Endothelial cell of umbilical vein (primary cell): ENCODE results near the gene TRPC4AP. TPM values are rescaled to one million over a fixed set of nuclear protein-coding genes. Genes with fewer than 3 reads are reported as not detected.

Experiments used
- BruUV-seq: library from RNA; stranded (reverse); fragments of 400-500 nt; replicated peaks from 2 replicates; lab custom pipeline; 2021; lab: Mats Ljungman, UMichigan
- CTCF ChIA-PET: fragments of 300-600, 350-600 bp; sonication (Branson Sonifier 250); formaldehyde crosslinking; loops from one replicate; lab custom pipeline; 2021; ENCODE audit warnings: antibody characterized with exemption, inconsistent platforms; lab: Charles Lee
- POLR2A ChIA-PET: fragments of 300-600, 350-600 bp; sonication (Branson Sonifier 250); formaldehyde crosslinking; loops from one replicate; lab custom pipeline; 2021; ENCODE audit warnings: antibody characterized with exemption, inconsistent platforms; lab: Charles Lee
- DNase-seq: peaks from one replicate; pipeline ENCODE4 v3.0.0-alpha.2; 2011; ENCODE audit warnings: low read depth, low spot score
- FAIRE-seq: peaks from 2 replicates; lab custom pipeline; 2011; peaks lifted over from hg19 to GRCh38; lab: Jason Lieb, UNC
- H2AFZ ChIP-seq: 2 replicates; pipeline ENCODE4 v1.6.0; 2012; ENCODE audit warnings: low read depth, low read length, control low read depth, inconsistent platforms
- H3K27ac ChIP-seq: 2 replicates; pipeline ENCODE4 v1.5.1; 2011; ENCODE audit warnings: low read depth, mild to moderate bottlenecking, control low read depth, low read length, moderate library complexity; ENCODE audit not compliant: insufficient read depth
- H3K27me3 ChIP-seq, 2 experiments: 2 replicates each; pipeline versions ENCODE4 v1.6.0 to v1.6.1; 2011; ENCODE audit warnings: low read length in 2 of 2, mixed read lengths in 1 of 2; ENCODE audit not compliant: control insufficient read depth in 2 of 2, insufficient read depth in 2 of 2
- H3K36me3 ChIP-seq, 2 experiments: 2 replicates in 1 of 2; 3 replicates in 1 of 2; pipeline ENCODE4 v1.5.1; 2011; ENCODE audit warnings: low read length in 2 of 2, mild to moderate bottlenecking in 1 of 2, moderate library complexity in 1 of 2; ENCODE audit not compliant: control insufficient read depth in 2 of 2, insufficient read depth in 2 of 2; ENCODE audit errors: extremely low read depth in 1 of 2
- H3K4me1 ChIP-seq: 3 replicates; pipeline ENCODE4 v1.5.1; 2011; ENCODE audit warnings: mild to moderate bottlenecking, low read length; ENCODE audit not compliant: control insufficient read depth, insufficient read depth; ENCODE audit errors: extremely low read depth
- H3K4me2 ChIP-seq: 2 replicates; pipeline ENCODE4 v1.6.1; 2011; ENCODE audit warnings: low read length, control low read depth, mixed read lengths; ENCODE audit not compliant: insufficient read depth
- H3K4me3 ChIP-seq, 3 experiments: fragments of 200-600 bp in 1 of 3; sonication (generic), shearing (Covaris generic) in 1 of 3; replicated peaks in 1 of 3; 2 replicates each; pipeline ENCODE4 v1.5.1; 2011 to 2016; ENCODE audit warnings: control low read depth in 3 of 3, low read length in 3 of 3, mild to moderate bottlenecking in 2 of 3, inconsistent platforms in 1 of 3, low read depth in 1 of 3, moderate library complexity in 1 of 3; ENCODE audit not compliant: insufficient read depth in 1 of 3
- H3K79me2 ChIP-seq: 2 replicates; pipeline ENCODE4 v1.6.0; 2012; ENCODE audit warnings: low read length, inconsistent platforms; ENCODE audit not compliant: control insufficient read depth, insufficient read depth
- H3K9ac ChIP-seq: replicated peaks from 2 replicates; pipeline ENCODE3; 2011; ENCODE audit warnings: low read length, control low read depth; ENCODE audit not compliant: insufficient read depth; ENCODE audit errors: extremely low read depth
- H3K9me1 ChIP-seq: replicated peaks from 3 replicates; pipeline ENCODE4 v1.6.0; 2011; ENCODE audit warnings: mild to moderate bottlenecking, low read length; ENCODE audit not compliant: control insufficient read depth, insufficient read depth; ENCODE audit errors: extremely low read depth
- H3K9me3 ChIP-seq: replicated peaks from 2 replicates; pipeline ENCODE4 v1.5.1; 2012; ENCODE audit warnings: low read length, inconsistent platforms; ENCODE audit not compliant: control insufficient read depth, insufficient read depth
- H4K20me1 ChIP-seq: replicated peaks from 2 replicates; pipeline ENCODE3; 2011; ENCODE audit warnings: mild to moderate bottlenecking, low read length; ENCODE audit not compliant: control insufficient read depth, insufficient read depth; ENCODE audit errors: extremely low read depth
- CTCF ChIP-seq, 2 donors: IDR thresholded peaks; 1 replicate in 1 of 2; 2 replicates in 1 of 2; pipeline ENCODE4 v1.5.1; 2011; ENCODE audit warnings: low read length in 2 of 2, mild to moderate bottlenecking in 2 of 2, moderate library complexity in 2 of 2, control low read depth in 1 of 2, inconsistent platforms in 1 of 2, low read depth in 1 of 2; ENCODE audit not compliant: insufficient read depth in 1 of 2; ENCODE audit errors: extremely low read depth in 1 of 2
- EZH2 ChIP-seq: IDR thresholded peaks from 2 replicates; pipeline ENCODE4 v1.6.1; 2012; ENCODE audit warnings: borderline replicate concordance, low read depth, mild to moderate bottlenecking, moderate library complexity, low read length, inconsistent platforms; ENCODE audit not compliant: severe bottlenecking
- FOS ChIP-seq: IDR thresholded peaks from 2 replicates; pipeline ENCODE4 v1.6.1; 2011; ENCODE audit warnings: mild to moderate bottlenecking, low read length, moderate library complexity, borderline replicate concordance; ENCODE audit not compliant: insufficient read depth
- GATA2 ChIP-seq: IDR thresholded peaks from 2 replicates; pipeline ENCODE4 v1.7.0; 2011; ENCODE audit warnings: low read depth, mild to moderate bottlenecking, moderate library complexity, mixed read lengths, low read length; ENCODE audit not compliant: insufficient read length, insufficient read depth
- JUN ChIP-seq: IDR thresholded peaks from 2 replicates; pipeline ENCODE4 v1.6.1; 2011; ENCODE audit warnings: borderline replicate concordance, low read depth; ENCODE audit not compliant: insufficient read length, insufficient read depth
- MAX ChIP-seq: IDR thresholded peaks from 2 replicates; pipeline ENCODE4 v1.6.1; 2011; ENCODE audit not compliant: insufficient read depth, insufficient read length
- MYC ChIP-seq: IDR thresholded peaks from one replicate; pipeline ENCODE4 v1.6.1; 2011; ENCODE audit warnings: mild to moderate bottlenecking, low read depth, low read length
- POLR2A ChIP-seq: IDR thresholded peaks from 2 replicates; pipeline ENCODE4 v1.6.1; 2012; ENCODE audit warnings: low read depth, mild to moderate bottlenecking, control low read depth, low read length
- POLR2AphosphoS5 ChIP-seq: IDR thresholded peaks from 2 replicates; pipeline ENCODE4 v1.6.1; 2012; ENCODE audit warnings: low read depth, mild to moderate bottlenecking, control low read depth, low read length, moderate library complexity; ENCODE audit not compliant: insufficient read depth
- dilution Hi-C: fragments of 300-500 bp; cut with MboI; formaldehyde crosslinking; loops from one replicate; pipeline ENCODE4 v1.15.0; 2019; ENCODE audit warnings: low sequenced_read_pairs; ENCODE audit not compliant: extremely low pct_ligation_motif_present
- intact Hi-C: fragments of 100-400 bp; cut with micrococcal nuclease; formaldehyde crosslinking; loops from one replicate; pipeline ENCODE4 v1.10.0; 2022
- polyA plus RNA-seq, 4 experiments: library from polyadenylated mRNA; depleted of rRNA in 3 of 4; stranded (reverse) in 3 of 4; unstranded in 1 of 4; fragments of >200 nt; gene quantifications; 2 replicates each; pipeline versions ENCODE4 v1.2.1 to v1.2.3, GENCODE V29; 2011 to 2012; ENCODE audit warnings: missing spikeins in 1 of 4
- total RNA-seq: library from RNA; stranded (reverse); gene quantifications from 2 replicates; pipeline ENCODE4 v1.2.3, GENCODE V29; 2021

TRPC4AP gene
- total and polyA plus RNA-seq, 2 donors (not counting 3 experiments of a cell fraction or from before 2014, with no cell fraction given): 89.0 to 103 TPM

GRCh38 chr20:34995192-34995591, 97.4 kb downstream of the TRPC4AP start:
- CTCF ChIA-PET: no interaction called here
- Histone ChIP-seq H3K9me3 (no peaks in the 10 kb centered on the region), H3K79me2 (no peaks in the 10 kb centered on the region), H3K9me1 (no peaks in the 10 kb centered on the region), H3K27ac (no peak overlapping the region), H3K4me1 (no peaks in the 10 kb centered on the region), H2AFZ (no peak overlapping the region), H3K4me3 (no peak overlapping the region), H3K9ac (no peak overlapping the region), H4K20me1 (no peaks in the 10 kb centered on the region), H3K27me3 (no peaks in the 10 kb centered on the region), H3K36me3 (peaks cover 0 to 40% of the 10 kb centered on the region in 2 experiments), H3K4me2 (no peak overlapping the region)
- DNase-seq: no peak
- BruUV-seq: no TSS peak
- dilution Hi-C loops: no loop called here
- TF ChIP-seq EZH2 (no peak), JUN (no peak), FOS (no peak), GATA2 (no peak), MAX (no peak), POLR2A (no peak), POLR2AphosphoS5 (no peak)
- POLR2A ChIA-PET: no interaction called here
- FAIRE-seq: no peak
- intact Hi-C loops: no loop called here

- H3K79me2 ChIP-seq: no peaks in the 10 kb centered on the region
- no peaks in the 10 kb centered on the region for H3K9me3 ChIP-seq
- dilution Hi-C loops: no loop called here
- intact Hi-C loops: no loop called here
- H3K4me2 ChIP-seq: no peak overlapping the region
- H3K4me1 ChIP-seq: no peaks in the 10 kb centered on the region
- H3K27me3 ChIP-seq: no peaks in the 10 kb centered on the region
- CTCF ChIA-PET: interaction anchor here (1.5 kb wide), 1 partner anchor 121 kb away, joined by 8 read pairs; no protein-coding TSS in a partner anchor
- DNase-seq (no peak), FAIRE-seq (no peak)
- H3K36me3 ChIP-seq: peaks cover 0 to 35% of the 10 kb centered on the region in 2 experiments
- no peak overlapping the region for H3K27ac ChIP-seq
- no TSS peak for BruUV-seq
- H2AFZ ChIP-seq: no peak overlapping the region
- no peaks in the 10 kb centered on the region for H3K9me1 ChIP-seq
- TF ChIP-seq POLR2A (no peak), FOS (no peak), MYC (no peak), CTCF (IDR thresholded peaks at IDR 0.05; ENCODE audit: extremely low read depth in 1 of 2, insufficient read depth in 1 of 2, low read depth in 1 of 2, low read length in 2 of 2) (no peak), GATA2 (no peak), POLR2AphosphoS5 (no peak)
- no peak overlapping the region for H3K9ac ChIP-seq
- H4K20me1 ChIP-seq: no peaks in the 10 kb centered on the region
- no peak overlapping the region for H3K4me3 ChIP-seq
- POLR2A ChIA-PET: no interaction called here
Observed at GRCh38 chr20:34994509-34995131, 98.0 kb downstream of the TRPC4AP start.
